NCI-H2107 (cell line): ENCODE data around the gene RFX1.

ENCODE experiments used
- DNase-seq: peaks from one replicate; lab custom pipeline; 2025; lab: John Stamatoyannopoulos, UW

The RFX1 gene

GRCh38 chr19:13960863-13961784 lies 45.0 kb downstream of the RFX1 start:
- no peak for DNase-seq

- DNase-seq = no peak
These were observed 45.9 kb downstream of the RFX1 start for GRCh38 chr19:13959962-13960862.

GRCh38 chr19:13959141-13959961 lies 46.8 kb downstream of the RFX1 start:
- DNase-seq = no peak

GRCh38 chr19:13958043-13958442 lies 48.1 kb downstream of the RFX1 start:
- no peak for DNase-seq

- DNase-seq = no peak
These were observed 49.1 kb downstream of the RFX1 start for GRCh38 chr19:13957051-13957450.

- no peak for DNase-seq
These were observed 49.8 kb downstream of the RFX1 start for GRCh38 chr19:13956365-13956744.

- no peak for DNase-seq
These were observed 50.3 kb downstream of the RFX1 start for GRCh38 chr19:13955662-13956364.

- no peak for DNase-seq
These were observed 51.9 kb downstream of the RFX1 start for GRCh38 chr19:13954185-13954584.

- no peak for DNase-seq
These were observed 53.1 kb downstream of the RFX1 start for GRCh38 chr19:13952931-13953531.

GRCh38 chr19:13952154-13952930 lies 53.8 kb downstream of the RFX1 start, which contains the start of gene DCAF15:
Gene DCAF15, plus strand, starts transcription at chr19:13952509. Its CDS starts 4 bp downstream, at chr19:13952513.
- peak; percentile 98 for DNase-seq

GRCh38 chr19:13951799-13952153 lies 54.3 kb downstream of the RFX1 start:
- no peak for DNase-seq

- DNase-seq = no peak
These were observed 55.1 kb downstream of the RFX1 start for GRCh38 chr19:13951043-13951442.

GRCh38 chr19:13946414-13946813 lies 59.7 kb downstream of the RFX1 start:
- no peak for DNase-seq

- no peak for DNase-seq
These were observed 64.0 kb downstream of the RFX1 start for GRCh38 chr19:13942023-13942684.

GRCh38 chr19:13938301-13939064 lies 67.6 kb downstream of the RFX1 start, which contains the start of gene PODNL1:
Gene PODNL1, minus strand, starts transcription at chr19:13938417. Its CDS starts 236 bp downstream, at chr19:13938181.
- no peak for DNase-seq

- DNase-seq = no peak
These were observed 68.4 kb downstream of the RFX1 start for GRCh38 chr19:13937479-13938300.

GRCh38 chr19:13935765-13936510 lies 70.2 kb downstream of the RFX1 start:
- DNase-seq = no peak
